ENCODE data around the gene RNLS. TPM values are rescaled to one million over a fixed set of nuclear protein-coding genes. Genes with fewer than 3 reads are reported as not detected.

The RNLS gene
- total RNA-seq, 1 donor from 2014 or later, result 2.2 TPM

GRCh38 chr10:88482220-88482619 lies 100.9 kb downstream of the RNLS start:
- no peak for DNase-seq (ENCODE audit: low read depth, low spot score)

- no peak for DNase-seq (ENCODE audit: low read depth, low spot score)
These were observed 104.9 kb downstream of the RNLS start for GRCh38 chr10:88478256-88478655.

DNA sequence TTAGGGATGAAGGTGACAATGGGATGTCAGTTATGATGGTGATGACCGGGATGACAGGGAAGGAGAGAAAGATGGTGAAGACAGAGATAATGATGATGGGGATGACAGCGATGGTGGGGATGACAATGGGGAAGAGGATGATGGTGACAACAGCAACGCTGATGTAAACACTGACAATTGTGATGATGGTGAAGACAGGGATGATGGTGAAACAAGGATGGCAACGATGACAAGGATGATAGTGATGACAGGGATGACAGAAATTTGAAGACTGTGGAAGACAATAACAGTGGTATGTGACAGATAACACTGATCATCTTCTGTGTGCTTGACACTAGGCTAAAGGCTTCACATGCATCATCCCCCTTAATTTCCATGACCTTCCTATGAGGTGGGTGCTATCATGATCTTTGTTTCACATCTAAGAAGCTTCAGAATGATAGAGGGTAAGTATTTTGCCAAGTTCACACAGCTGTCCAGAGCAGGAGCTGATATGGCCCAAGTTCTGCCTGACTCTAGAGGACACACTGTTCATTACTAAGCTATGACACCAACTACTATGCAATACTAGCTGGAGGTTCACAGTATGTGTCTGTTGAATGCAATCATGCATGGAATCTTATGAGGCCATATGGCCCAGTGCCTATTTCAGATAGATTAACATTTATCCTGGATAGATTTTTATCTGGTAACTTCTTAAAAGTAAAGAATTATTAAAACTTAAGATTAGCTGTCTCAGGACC lies 105.6 kb downstream of the RNLS start:
- DNase-seq (ENCODE audit: low read depth, low spot score), result no peak

DNA sequence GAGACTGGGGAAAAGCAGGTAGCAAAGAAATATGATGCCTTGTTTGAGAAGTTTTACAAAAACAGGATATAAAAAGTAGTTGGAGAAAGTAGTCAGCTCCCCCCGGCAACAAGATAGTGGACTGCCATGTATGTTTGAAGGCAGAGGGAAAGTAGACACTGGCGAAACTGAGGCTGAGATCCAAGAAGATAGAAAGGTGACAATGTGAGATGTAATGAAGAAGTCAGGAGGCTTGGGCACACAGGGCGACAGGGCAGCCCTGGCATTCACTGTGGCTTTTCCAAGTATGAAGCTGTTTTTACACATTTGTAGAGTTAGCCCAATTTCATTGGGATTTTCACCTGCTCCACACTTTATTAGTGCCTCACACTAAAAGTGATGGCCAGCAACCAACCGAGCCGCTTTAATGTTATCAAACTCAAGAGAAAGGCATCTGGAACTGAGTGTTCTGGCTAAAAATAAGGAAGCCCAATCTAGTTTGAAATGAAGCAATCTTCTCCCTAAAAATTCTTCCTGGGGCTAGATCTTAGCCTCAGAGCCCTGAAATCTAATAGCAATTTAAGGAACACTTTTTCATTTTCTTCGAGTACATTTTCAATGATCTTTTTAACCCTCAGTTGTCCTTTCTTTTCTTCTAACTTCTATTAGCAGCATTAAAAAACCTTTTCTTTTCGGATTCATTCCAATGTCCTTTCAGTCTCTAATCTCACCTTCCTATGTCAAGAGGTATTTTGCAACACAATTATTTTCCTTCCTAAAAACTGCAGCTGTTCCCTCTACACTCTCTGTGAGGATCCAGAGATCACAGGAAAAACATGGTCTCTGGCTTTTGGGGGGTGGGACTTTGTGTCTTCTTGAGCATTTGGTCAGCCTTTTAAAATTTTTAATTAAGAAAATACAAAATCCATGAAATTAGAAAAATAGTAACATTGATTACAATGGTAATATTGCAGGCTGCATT lies 108.0 kb downstream of the RNLS start:
- DNase-seq (ENCODE audit: low read depth, low spot score), result no peak

GRCh38 chr10:88473989-88474883 lies 108.9 kb downstream of the RNLS start:
- no peak for DNase-seq (ENCODE audit: low read depth, low spot score)

DNA sequence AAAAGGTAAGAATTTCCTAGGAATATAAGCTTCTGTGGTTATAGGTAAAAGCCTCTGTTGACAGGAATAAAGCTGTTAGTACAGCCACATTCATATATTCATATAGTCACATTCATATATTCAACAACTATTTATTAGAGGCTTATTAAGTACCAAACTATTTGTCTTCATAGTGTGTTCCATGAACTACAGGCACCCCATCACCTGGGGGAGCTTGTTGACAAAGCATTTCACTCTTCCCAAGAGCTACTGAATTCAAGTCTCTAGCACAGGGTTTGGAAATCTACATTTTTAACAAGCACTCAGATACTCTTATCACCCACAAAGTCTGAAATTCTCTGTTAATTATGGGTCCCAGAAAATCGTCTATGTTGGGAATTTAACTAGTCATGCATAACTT lies 110.6 kb downstream of the RNLS start:
- no peak for DNase-seq (ENCODE audit: low read depth, low spot score)

- DNase-seq (ENCODE audit: low read depth, low spot score), result no peak
These were observed 111.2 kb downstream of the RNLS start for GRCh38 chr10:88471899-88472298.

GRCh38 chr10:88467835-88468485 lies 115.2 kb downstream of the RNLS start:
- no peak for DNase-seq (ENCODE audit: low read depth, low spot score)

GRCh38 chr10:88466786-88467185 lies 116.3 kb downstream of the RNLS start:
- no peak for DNase-seq (ENCODE audit: low read depth, low spot score)

- no peak for DNase-seq (ENCODE audit: low read depth, low spot score)
These were observed 117.4 kb downstream of the RNLS start for GRCh38 chr10:88465765-88466164.

DNA sequence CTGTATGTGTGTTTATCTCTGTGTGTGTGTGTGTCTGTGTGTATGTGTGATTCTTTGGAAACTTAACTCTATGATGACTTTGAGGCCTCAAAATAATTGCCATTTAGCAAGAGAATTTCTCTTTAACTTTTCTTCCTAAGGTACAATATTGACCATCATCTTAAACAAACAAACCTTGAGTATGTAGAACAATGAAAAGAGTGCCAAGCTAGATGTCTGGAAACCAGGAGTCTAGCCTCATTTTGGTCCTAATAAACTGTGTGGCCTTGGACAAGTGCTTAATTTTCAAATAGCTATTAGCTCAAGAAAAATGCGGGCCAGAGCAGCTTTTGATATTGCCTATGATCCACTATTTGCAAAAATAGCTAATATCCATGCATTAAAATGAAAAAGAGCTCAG lies 119.3 kb downstream of the RNLS start:
- DNase-seq (ENCODE audit: low read depth, low spot score), result no peak

- no peak for DNase-seq (ENCODE audit: low read depth, low spot score)
These were observed 121.7 kb downstream of the RNLS start for GRCh38 chr10:88461426-88461825.

DNA sequence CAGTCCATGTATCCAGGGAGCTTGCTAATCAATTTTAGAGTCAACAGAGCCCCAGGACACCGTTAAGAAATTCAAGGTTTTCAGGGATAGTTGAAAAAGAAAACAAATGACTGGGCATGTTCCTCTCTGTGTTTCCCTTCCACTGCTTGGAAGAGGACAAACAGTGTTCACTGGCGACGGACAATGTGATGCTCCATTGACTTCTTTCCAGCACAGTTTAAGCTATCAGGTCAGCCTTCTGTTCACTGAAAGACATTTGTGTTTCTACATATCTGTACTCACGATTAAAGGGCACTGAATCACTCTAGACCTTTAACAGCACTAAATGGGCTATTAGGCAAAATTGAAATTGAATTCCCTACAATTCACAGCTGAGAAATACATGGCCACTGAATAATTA lies 123.6 kb downstream of the RNLS start:
- no peak for DNase-seq (ENCODE audit: low read depth, low spot score)

DNA sequence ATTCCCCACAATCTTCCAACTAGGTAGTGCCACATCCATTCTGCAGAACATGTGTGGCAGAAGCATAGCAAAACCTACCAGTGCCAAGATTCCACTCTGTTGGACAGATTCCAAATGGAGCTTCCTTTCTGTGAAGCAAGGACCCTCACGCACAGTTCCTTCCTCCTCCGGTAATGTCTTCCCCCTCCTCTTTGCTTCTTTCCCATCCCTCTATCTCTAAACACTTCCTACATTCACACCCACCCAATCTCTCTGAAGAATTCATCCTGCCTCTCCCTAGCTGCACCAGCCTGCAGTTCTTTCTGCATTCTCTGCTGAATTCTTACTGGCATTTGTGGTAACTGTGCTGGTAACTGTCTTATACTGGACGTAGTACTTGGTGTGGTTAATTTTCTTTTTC lies 124.9 kb downstream of the RNLS start:
- DNase-seq (ENCODE audit: low read depth, low spot score), result no peak

- DNase-seq (ENCODE audit: low read depth, low spot score), result no peak
These were observed 125.5 kb downstream of the RNLS start for GRCh38 chr10:88457660-88458059.

GRCh38 chr10:88456730-88457129 lies 126.4 kb downstream of the RNLS start:
- no peak for DNase-seq (ENCODE audit: low read depth, low spot score)

DNA sequence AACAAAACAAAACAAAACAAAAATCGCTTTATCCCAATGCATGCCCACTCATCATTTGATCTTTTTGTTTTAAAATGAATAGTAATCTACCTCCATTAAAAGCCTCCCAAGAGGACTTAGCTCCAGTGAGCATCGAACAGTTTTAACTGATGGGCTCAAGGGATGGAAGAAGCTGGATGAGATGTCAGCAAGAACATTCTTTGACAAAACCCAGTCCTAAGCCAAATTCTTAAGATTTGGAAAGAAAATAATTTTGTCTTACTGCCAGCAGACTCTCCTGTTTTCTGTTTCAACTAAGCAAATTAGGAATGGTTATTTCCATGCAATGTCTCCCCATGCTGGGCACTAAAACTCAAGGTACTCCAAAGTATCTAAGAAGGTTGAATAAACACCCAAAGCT lies 127.3 kb downstream of the RNLS start:
- no peak for DNase-seq (ENCODE audit: low read depth, low spot score)

- DNase-seq (ENCODE audit: low read depth, low spot score), result no peak
These were observed 132.9 kb downstream of the RNLS start for GRCh38 chr10:88450201-88450600.

DNA sequence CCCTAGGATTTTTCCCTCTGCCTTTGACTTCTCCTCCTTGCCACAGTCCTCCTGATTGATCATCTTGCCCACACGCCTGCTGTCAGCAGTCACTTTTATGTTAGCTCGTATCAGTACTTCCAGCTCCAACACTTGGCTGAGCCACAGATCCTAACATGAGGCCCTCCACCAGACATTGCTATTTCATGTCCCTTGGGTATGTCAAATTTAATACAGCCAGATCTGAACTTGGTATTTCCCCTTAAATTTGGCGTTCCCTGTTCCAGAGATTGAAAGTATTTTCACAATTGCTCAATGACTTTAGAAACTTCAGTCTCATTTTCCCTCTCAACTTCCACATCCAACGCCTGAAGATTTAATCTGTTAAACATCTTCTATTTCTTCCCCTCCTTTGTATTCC lies 140.4 kb downstream of the RNLS start:
- DNase-seq (ENCODE audit: low read depth, low spot score), result no peak

DNA sequence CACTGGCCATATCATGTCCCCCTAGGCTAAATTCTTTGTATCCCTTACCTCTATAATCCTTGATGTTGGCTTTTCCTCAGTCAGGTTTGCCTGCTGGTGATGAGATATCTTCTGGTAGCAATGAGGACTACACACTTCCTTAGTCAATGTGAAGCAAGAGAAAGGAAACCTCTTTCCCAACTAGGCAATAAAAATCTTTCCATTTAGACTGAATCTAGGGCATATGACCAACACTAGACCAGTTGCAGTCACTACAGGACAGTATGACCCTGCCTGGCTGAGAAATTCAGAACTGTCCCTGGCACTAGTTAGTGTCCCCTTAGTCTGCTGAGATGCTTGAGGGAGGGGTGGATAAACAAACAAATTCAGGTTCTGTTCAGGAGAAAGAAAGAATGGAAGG lies 142.6 kb downstream of the RNLS start:
- DNase-seq (ENCODE audit: low read depth, low spot score), result no peak

GRCh38 chr10:88439932-88440331 lies 143.2 kb downstream of the RNLS start:
- no peak for DNase-seq (ENCODE audit: low read depth, low spot score)
